HG03103 (cell line): ENCODE measurements around the gene NDUFV3.
A peak's percentile ranks its signal among the peaks of the same experiment; 100 is the strongest.
"Not testable (repeated sequence)": the region's sequence is repeated elsewhere in the genome, so short reads cannot be mapped to it uniquely, and the experiment has no call there.

Experiments used
- ATAC-seq: cut with Tn5 transposase; IDR thresholded peaks from one replicate; pipeline ENCODE4 v1.9.1; 2021; ENCODE audit warnings: low read depth; ENCODE audit not compliant: unreplicated experiment

The NDUFV3 gene

GRCh38 chr21:42855937-42856335 lies 37.2 kb upstream of the NDUFV3 start:
- no peak for ATAC-seq

GRCh38 chr21:42857216-42857615 lies 35.9 kb upstream of the NDUFV3 start:
- no peak for ATAC-seq

GRCh38 chr21:42858185-42858847 lies 34.8 kb upstream of the NDUFV3 start:
- ATAC-seq, result no peak

- no peak for ATAC-seq
Measured at GRCh38 chr21:42858957-42859890, 33.9 kb upstream of the NDUFV3 start.

DNA sequence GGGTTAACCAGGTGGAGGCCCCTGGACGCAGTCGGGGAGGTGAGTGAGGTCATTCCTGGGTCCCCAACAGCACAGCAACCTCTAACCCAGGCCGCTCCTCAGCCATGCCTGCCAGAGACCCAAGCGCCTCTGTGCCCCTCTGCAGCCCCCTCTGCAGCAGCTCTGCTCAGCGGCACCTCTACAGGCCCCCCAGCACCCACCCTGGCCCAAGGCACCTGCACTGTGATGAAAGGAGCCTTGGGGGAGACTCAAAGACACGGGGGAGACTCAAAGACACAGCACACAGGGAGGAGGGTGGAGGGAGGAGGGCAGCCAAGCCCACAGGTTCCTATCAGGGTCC lies 33.2 kb upstream of the NDUFV3 start:
- ATAC-seq, result no peak

GRCh38 chr21:42860345-42860744 lies 32.8 kb upstream of the NDUFV3 start:
- ATAC-seq, result no peak

DNA sequence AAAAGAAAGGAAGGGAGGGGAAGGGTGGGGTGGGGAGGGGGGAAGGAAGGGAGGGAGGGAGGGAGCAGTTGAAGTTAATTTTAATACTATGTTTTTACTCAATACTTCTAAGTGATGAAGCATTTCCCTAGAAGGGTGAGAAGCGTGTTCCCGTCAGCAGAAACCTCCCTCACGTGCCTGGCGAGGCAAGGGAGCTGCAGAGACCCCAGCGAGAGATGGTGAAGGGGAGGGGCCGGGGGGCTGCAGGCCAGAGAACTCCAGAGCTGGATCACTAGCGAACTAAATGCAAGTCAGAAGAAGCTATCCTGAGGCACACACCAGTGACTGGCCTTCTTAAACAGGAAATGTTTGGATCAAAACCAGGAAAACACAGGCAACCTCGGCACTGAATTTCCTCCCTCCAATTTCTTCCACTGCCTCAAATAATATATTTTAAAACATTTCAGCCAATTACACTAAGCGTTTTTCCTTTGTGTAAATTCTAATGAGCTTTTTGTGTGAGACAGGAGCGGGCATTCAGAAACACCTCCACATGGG lies 31.7 kb upstream of the NDUFV3 start:
- ATAC-seq, result no peak

DNA sequence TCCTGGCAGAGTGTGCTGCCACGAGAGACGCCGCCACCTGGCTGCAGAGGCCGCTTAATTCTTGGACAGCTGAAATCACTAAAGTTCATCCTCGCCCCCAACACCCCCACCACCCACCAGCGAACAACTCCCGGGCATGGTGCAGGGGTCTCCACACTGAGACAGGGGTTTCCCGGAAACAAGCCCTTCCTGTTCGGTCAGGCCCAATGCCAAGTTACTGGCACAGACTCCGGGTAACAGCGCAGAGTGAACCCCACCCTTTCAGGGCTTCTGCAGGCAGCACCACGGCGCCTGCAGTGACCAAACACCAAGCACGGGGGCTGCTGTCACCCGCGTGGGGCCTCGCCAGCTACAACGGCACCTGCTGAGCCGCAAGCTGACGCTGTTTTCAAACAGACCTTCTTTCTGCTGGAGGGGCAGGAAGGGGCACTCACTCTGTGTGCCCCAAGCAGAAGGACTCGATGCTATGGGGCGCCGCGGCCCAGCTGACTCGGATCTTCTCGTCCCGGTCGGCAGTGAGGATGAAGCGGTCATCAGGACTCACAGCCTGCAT lies 31.2 kb upstream of the NDUFV3 start:
- no peak for ATAC-seq

- ATAC-seq, result no peak
Measured at GRCh38 chr21:42862774-42863503, 30.2 kb upstream of the NDUFV3 start.

- no peak for ATAC-seq
Measured at GRCh38 chr21:42863504-42863870, 29.6 kb upstream of the NDUFV3 start.

DNA sequence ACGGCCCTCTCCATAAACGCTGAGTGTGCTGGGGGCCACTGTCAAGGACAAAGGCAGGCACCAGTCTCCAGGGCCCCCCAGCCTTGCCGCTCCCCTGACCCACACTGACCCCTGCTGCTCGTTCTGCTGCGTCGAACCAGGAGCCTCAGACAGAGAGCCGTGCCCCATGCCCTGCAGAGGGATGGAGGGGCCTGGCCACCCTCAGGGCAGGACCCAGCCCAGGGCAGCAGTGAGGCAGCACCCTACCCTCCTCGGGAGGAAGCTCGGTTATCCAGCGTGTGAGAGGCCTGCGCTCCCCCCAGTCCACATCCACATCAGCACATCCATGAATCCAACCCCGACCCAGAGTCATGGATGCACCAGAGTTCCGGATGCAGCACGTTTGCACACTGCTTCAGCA lies 28.8 kb upstream of the NDUFV3 start:
- no peak for ATAC-seq

GRCh38 chr21:42864815-42865775 lies 28.0 kb upstream of the NDUFV3 start:
- no peak for ATAC-seq

GRCh38 chr21:42865776-42866160 lies 27.3 kb upstream of the NDUFV3 start:
- no peak for ATAC-seq

DNA sequence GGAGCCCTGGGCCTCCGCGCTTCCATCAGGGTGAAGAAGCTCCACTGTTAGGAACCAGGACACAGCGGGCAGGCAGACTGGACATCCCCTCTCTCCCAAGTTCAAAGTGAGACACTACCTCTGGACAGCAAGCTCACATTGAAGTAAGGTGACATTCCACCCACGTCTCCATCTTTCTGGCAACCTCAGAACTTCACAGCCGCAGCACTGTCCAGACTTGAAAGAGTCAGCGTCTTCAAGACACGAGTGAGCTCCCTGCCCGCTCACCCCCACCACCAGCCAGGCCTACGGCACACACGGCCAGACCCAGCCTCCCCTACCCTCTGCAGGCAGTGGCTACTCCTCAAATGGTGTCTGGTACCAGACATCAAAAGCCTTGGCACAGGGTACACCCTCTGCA lies 24.9 kb upstream of the NDUFV3 start:
- no peak for ATAC-seq

DNA sequence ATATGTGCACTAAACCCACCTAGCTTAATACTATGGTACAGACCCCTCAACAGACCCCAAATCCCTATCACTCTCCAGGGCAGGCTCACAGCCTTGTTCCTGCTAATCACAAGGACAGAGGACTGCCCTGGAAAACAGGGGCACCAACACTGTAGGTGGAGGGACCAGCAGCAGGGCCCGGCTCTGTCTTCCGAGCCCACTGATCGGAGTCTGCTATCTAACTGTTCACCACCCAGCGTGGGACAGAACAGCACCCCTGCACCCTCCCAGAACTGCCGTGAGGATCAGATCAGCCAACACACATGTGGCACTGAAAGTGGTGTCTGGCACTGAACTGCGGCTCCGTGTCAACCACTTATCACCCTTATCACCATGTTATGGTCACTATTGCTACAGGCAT lies 20.0 kb upstream of the NDUFV3 start:
- no peak for ATAC-seq

DNA sequence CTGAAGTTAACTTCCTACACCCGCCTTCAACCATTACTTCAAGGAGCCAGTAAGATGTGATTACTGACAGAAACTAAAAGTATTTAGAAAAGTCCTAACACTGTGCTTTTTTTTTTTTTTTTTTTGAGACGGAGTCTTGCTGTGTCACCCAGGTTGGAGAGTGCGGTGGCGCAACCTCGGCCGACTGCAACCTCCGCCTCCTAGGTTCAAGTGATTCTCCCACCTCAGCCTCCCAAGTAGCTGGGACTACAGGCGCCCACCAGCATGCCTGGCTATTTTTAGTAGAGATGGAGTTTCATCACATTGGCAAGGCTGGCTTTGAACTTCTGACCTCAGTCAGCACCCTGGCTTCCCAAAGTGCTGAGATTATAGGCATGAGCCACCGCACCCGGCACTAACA lies 17.3 kb upstream of the NDUFV3 start:
- ATAC-seq, result not testable (repeated sequence)

DNA sequence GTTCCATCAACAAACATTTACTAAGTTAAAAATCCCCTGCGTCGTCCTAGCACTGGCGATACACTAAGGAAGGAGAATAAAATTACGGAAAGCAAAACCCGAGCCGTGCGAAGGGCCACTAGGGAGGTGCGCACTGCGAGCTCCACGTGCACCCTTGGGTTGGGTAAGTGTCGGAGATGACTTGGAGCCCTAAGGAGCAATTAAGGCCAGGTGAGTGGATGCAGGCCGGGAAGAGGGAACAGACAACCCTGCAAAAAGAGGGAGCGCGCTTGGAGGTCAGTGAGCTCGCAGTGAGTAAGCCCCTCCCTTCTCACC lies 14.5 kb upstream of the NDUFV3 start:
- peak; percentile 15 for ATAC-seq

GRCh38 chr21:42878993-42879787 lies 13.9 kb upstream of the NDUFV3 start, which contains the start of gene WDR4:
Gene WDR4, minus strand, starts transcription at chr21:42879539. Its CDS starts 44 bp downstream, at chr21:42879495.
- peak; percentile 79 for ATAC-seq

DNA sequence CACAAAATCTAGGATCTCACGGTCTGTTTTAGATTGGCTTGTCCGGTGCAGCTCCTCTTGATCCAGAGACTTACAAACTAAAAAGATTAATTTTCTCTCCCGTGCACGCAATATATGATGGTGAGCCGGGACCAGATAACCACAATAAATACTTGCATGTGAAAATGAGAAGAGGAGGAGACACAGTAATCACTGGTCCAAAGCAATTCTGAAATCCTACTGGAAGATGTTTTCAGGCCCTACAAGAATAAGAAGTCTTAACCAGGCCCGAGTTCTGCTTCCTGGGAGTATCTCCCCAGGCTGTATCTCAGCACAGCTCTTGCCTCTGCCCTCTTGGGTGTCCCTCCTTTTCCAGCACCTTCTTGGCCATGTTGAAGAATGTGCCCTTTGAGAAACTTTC lies 12.8 kb upstream of the NDUFV3 start:
- no peak for ATAC-seq
